SK-N-SH (cell line): Measurements from ENCODE around the gene DLG1. TPM values are rescaled to one million over a fixed set of nuclear protein-coding genes. Genes with fewer than 3 reads are reported as not detected.

Source experiments
- CTCF ChIA-PET: fragments of 300-600, 350-600 bp; formaldehyde crosslinking; extraction: SDS; loops from one replicate; lab custom pipeline; 2021; lab: Yijun Ruan, JAX
- POLR2A ChIA-PET: fragments of 350-600 bp; sonication (Branson Sonifier 250); formaldehyde crosslinking; extraction: SDS; loops from one replicate; lab custom pipeline; 2020; ENCODE audit warnings: antibody characterized with exemption, inconsistent platforms; lab: Yijun Ruan, JAX
- DNase-seq: peaks from one replicate; pipeline ENCODE4 v3.0.0; 2012
- H2AFZ ChIP-seq: fragments of 200-600 bp; sonication (generic); 2 replicates; pipeline ENCODE4 v1.8.1; 2016; ENCODE audit warnings: antibody characterized with exemption, mild to moderate bottlenecking, low read depth
- H3F3A ChIP-seq: fragments of 200-600 bp; sonication (generic); replicated peaks from 2 replicates; pipeline ENCODE3; 2016; ENCODE audit warnings: antibody characterized with exemption, mild to moderate bottlenecking; ENCODE audit not compliant: insufficient read depth
- H3K27ac ChIP-seq, 2 experiments: fragments of 200-500 bp in 1 of 2; fragments of 200-600 bp in 1 of 2; sonication (Bioruptor generic) in 1 of 2; sonication (generic), shearing (Covaris generic) in 1 of 2; 2 replicates each; pipeline versions ENCODE4 v1.5.1 to v1.6.1; 2014 to 2016; ENCODE audit warnings: low read depth in 2 of 2, inconsistent platforms in 1 of 2, low read length in 1 of 2, mild to moderate bottlenecking in 1 of 2, mixed read lengths in 1 of 2
- H3K27me3 ChIP-seq: fragments of 200-600 bp; sonication (generic), shearing (Covaris generic); 2 replicates; pipeline ENCODE4 v1.6.1; 2016; ENCODE audit warnings: mixed run types; ENCODE audit not compliant: insufficient read depth
- H3K36me3 ChIP-seq, 2 experiments: fragments of 200-500 bp in 1 of 2; fragments of 200-600 bp in 1 of 2; sonication (Bioruptor generic) in 1 of 2; sonication (generic) in 1 of 2; replicated peaks in 1 of 2; 2 replicates each; pipeline versions ENCODE3 to v1.5.1; 2014 to 2016; ENCODE audit warnings: low read length in 1 of 2, mild to moderate bottlenecking in 1 of 2; ENCODE audit not compliant: insufficient read depth in 2 of 2, control insufficient read depth in 1 of 2
- H3K4me1 ChIP-seq, 2 experiments: fragments of 200-500 bp in 1 of 2; fragments of 200-600 bp in 1 of 2; sonication (Bioruptor generic) in 1 of 2; sonication (generic), shearing (Covaris generic) in 1 of 2; 2 replicates each; pipeline versions ENCODE4 v1.5.1 to v1.6.1; 2014 to 2016; ENCODE audit warnings: low read depth in 1 of 2, low read length in 1 of 2, mixed run types in 1 of 2; ENCODE audit not compliant: insufficient read depth in 2 of 2, control insufficient read depth in 1 of 2
- H3K4me2 ChIP-seq: fragments of 200-600 bp; sonication (generic), shearing (Covaris generic); 2 replicates; pipeline ENCODE4 v1.6.1; 2017; ENCODE audit warnings: mixed run types
- H3K4me3 ChIP-seq, 2 experiments: fragments of 200-500 bp in 1 of 2; fragments of 200-600 bp in 1 of 2; sonication (Bioruptor generic) in 1 of 2; sonication (generic), shearing (Covaris generic) in 1 of 2; 2 replicates each; pipeline versions ENCODE4 v1.5.1 to v1.8.1; 2014 to 2016; ENCODE audit warnings: low read depth in 2 of 2, inconsistent platforms in 1 of 2, low read length in 1 of 2, mild to moderate bottlenecking in 1 of 2, mixed read lengths in 1 of 2, moderate library complexity in 1 of 2
- H3K79me2 ChIP-seq: fragments of 200-600 bp; sonication (generic); 2 replicates; pipeline ENCODE4 v1.8.1; 2017; ENCODE audit warnings: mild to moderate bottlenecking; ENCODE audit not compliant: insufficient read depth
- H3K9ac ChIP-seq: fragments of 200-600 bp; sonication (generic); 2 replicates; pipeline ENCODE4 v1.6.1; 2017; ENCODE audit warnings: mixed run types
- H3K9me2 ChIP-seq: fragments of 200-600 bp; sonication (generic); 2 replicates; pipeline ENCODE4 v1.6.1; 2017; ENCODE audit warnings: mixed run types
- H3K9me3 ChIP-seq: fragments of 200-600 bp; sonication (generic); 2 replicates; pipeline ENCODE4 v1.6.1; 2017; ENCODE audit warnings: mixed run types, mild to moderate bottlenecking, moderate library complexity
- H4K20me1 ChIP-seq: fragments of 200-600 bp; sonication (generic); 2 replicates; pipeline ENCODE4 v1.6.1; 2017; ENCODE audit warnings: mild to moderate bottlenecking, mixed run types; ENCODE audit not compliant: insufficient read depth
- CHD2 ChIP-seq: fragments of 150-350 bp; IDR thresholded peaks from 2 replicates; pipeline ENCODE4 v1.6.1; 2018; ENCODE audit warnings: low read length; ENCODE audit not compliant: partially characterized antibody
- ELF1 ChIP-seq: IDR thresholded peaks from 2 replicates; pipeline ENCODE4 v1.4.0; 2012
- FOXJ3 ChIP-seq: sonication (generic); formaldehyde crosslinking; IDR thresholded peaks from 2 replicates; pipeline ENCODE4 v1.5.1; 2020; ENCODE audit warnings: mild to moderate bottlenecking, missing genetic modification reagents
- FOXM1 ChIP-seq: IDR thresholded peaks from 2 replicates; pipeline ENCODE4 v1.4.0; 2012; ENCODE audit warnings: low read depth, mild to moderate bottlenecking
- GABPA ChIP-seq: IDR thresholded peaks from 2 replicates; pipeline ENCODE4 v1.4.0; 2012; ENCODE audit warnings: low read depth, mild to moderate bottlenecking
- IRF3 ChIP-seq: fragments of 150-350 bp; IDR thresholded peaks from 2 replicates; pipeline ENCODE4 v1.6.1; 2016; ENCODE audit warnings: mild to moderate bottlenecking, low read depth, low read length
- JUND ChIP-seq: IDR thresholded peaks from 2 replicates; pipeline ENCODE4 v1.4.0; 2012
- MXI1 ChIP-seq: IDR thresholded peaks from 2 replicates; pipeline ENCODE4 v1.6.1; 2012; ENCODE audit warnings: mild to moderate bottlenecking, low read depth, low read length, improper control_type of control experiment
- RCOR1 ChIP-seq: fragments of 150-350 bp; IDR thresholded peaks from 2 replicates; pipeline ENCODE4 v1.6.1; 2017; ENCODE audit warnings: antibody characterized with exemption, low read length
- REST ChIP-seq: IDR thresholded peaks from 2 replicates; pipeline ENCODE4 v1.6.1; 2012; ENCODE audit warnings: mild to moderate bottlenecking, low read depth, low read length, moderate library complexity
- RFX5 ChIP-seq: IDR thresholded peaks from 2 replicates; pipeline ENCODE4 v1.6.1; 2012; ENCODE audit warnings: mild to moderate bottlenecking, improper control_type of control experiment, low read length
- SIN3A ChIP-seq: IDR thresholded peaks from 2 replicates; pipeline ENCODE4 v1.6.1; 2012; ENCODE audit warnings: low read depth, mild to moderate bottlenecking, low read length, moderate library complexity, borderline replicate concordance
- TEAD4 ChIP-seq: IDR thresholded peaks from 2 replicates; pipeline ENCODE4 v1.4.0; 2012; ENCODE audit warnings: mild to moderate bottlenecking, borderline replicate concordance; ENCODE audit not compliant: insufficient read depth
- USF1 ChIP-seq: IDR thresholded peaks from 2 replicates; pipeline ENCODE4 v1.4.0; 2012; ENCODE audit warnings: low read depth, borderline replicate concordance
- ZBTB33 ChIP-seq: IDR thresholded peaks from 2 replicates; pipeline ENCODE4 v1.4.0; 2012; ENCODE audit warnings: low read depth, borderline replicate concordance
- WGBS: methylation state at CpG from one replicate; pipeline ENCODE4 v1.1.6; 2017; ENCODE audit warnings: low lambda C conversion rate; 5-methylcytosine and 5-hydroxymethylcytosine counted together
- polyA plus RNA-seq, 3 experiments: library from polyadenylated mRNA; depleted of rRNA; stranded (reverse); fragments of >200 nt; gene quantifications; 2 replicates each; pipeline ENCODE4 v1.2.3, GENCODE V29; 2012

The DLG1 gene
- polyA plus RNA-seq, 1 of the 3 experiments (the other 2 are of a cell fraction), result 16.5 TPM

- Histone ChIP-seq H3K27ac (no peak overlapping the region), H3K4me3 (peak overlapping the region in 1 of 2 experiments; percentile 96; a peak in 1 of 4 replicates), H3K9me3 (no peaks in the 10 kb centered on the region), H3K4me2 (peak overlapping the region; percentile 88), H2AFZ (no peak overlapping the region), H3K79me2 (peaks cover 67% of the 10 kb centered on the region), H3K27me3 (no peaks in the 10 kb centered on the region), H3K9ac (peak overlapping the region; percentile 87), H3K36me3 (peaks cover 48% of the 10 kb centered on the region in 2 experiments), H4K20me1 (peaks cover 12% of the 10 kb centered on the region; the same call in 1 of the 2 replicates), H3F3A (no peaks in the 10 kb centered on the region), H3K9me2 (no peaks in the 10 kb centered on the region), H3K4me1 (peaks cover 4 to 9% of the 10 kb centered on the region in 2 experiments; a peak in 3 of 4 replicates)
- no peak for DNase-seq
- 88% methylated on average over 2 of the region's 2 CpGs for WGBS
- POLR2A ChIA-PET, result no interaction called here
- TF ChIP-seq IRF3, result no peak
- no peak for TF ChIP-seq REST
- no peak for TF ChIP-seq JUND
- no peak for TF ChIP-seq TEAD4
- TF ChIP-seq FOXJ3 (CRISPR knock-in tag), result no peak
- TF ChIP-seq GABPA, result no peak
- no peak for TF ChIP-seq ELF1
- no peak for TF ChIP-seq RCOR1
- TF ChIP-seq MXI1, result no peak
- no peak for TF ChIP-seq FOXM1
- no peak for TF ChIP-seq CHD2
- no peak for TF ChIP-seq ZBTB33
- no peak for TF ChIP-seq RFX5
- no peak for TF ChIP-seq USF1
- no peak for TF ChIP-seq SIN3A
- CTCF ChIA-PET, result interaction anchor here (0.8 to 6.3 kb wide), 3 partner anchors 39 to 214 kb away, joined by 4 to 28 read pairs (median 5); no protein-coding TSS in a partner anchor
Observed at GRCh38 chr3:197295871-197296270, 2.5 kb downstream of the DLG1 start.
